Keratinocyte (primary cell): ENCODE results near the gene THSD7B. TPM values are rescaled to one million over a fixed set of nuclear protein-coding genes. Genes with fewer than 3 reads are reported as not detected.

Experiments
- DNase-seq: peaks from one replicate; pipeline ENCODE4 v3.0.0-alpha.2; 2011; ENCODE audit warnings: low read depth, missing footprints, low spot score
- FAIRE-seq: peaks from 2 replicates; lab custom pipeline; 2011; peaks lifted over from hg19 to GRCh38; lab: Jason Lieb, UNC
- H2AFZ ChIP-seq: 2 replicates; pipeline ENCODE4 v1.6.0; 2012; ENCODE audit warnings: low read length, control low read depth, inconsistent platforms; ENCODE audit not compliant: control insufficient read depth
- H3K27ac ChIP-seq: 2 replicates; pipeline ENCODE4 v1.5.1; 2011; ENCODE audit warnings: low read length; ENCODE audit not compliant: control insufficient read depth, insufficient read depth
- H3K27me3 ChIP-seq: 3 replicates; pipeline ENCODE4 v1.6.0; 2011; ENCODE audit warnings: low read length; ENCODE audit not compliant: control insufficient read depth, insufficient read depth; ENCODE audit errors: extremely low read depth
- H3K36me3 ChIP-seq, 2 experiments: 2 replicates in 1 of 2; 3 replicates in 1 of 2; pipeline ENCODE4 v1.5.1; 2011; ENCODE audit warnings: low read length in 2 of 2, mild to moderate bottlenecking in 1 of 2; ENCODE audit not compliant: control insufficient read depth in 2 of 2, insufficient read depth in 2 of 2; ENCODE audit errors: extremely low read depth in 1 of 2
- H3K4me1 ChIP-seq: 3 replicates; pipeline ENCODE4 v1.5.1; 2011; ENCODE audit warnings: low read length; ENCODE audit not compliant: control insufficient read depth, insufficient read depth; ENCODE audit errors: extremely low read depth
- H3K4me2 ChIP-seq: 3 replicates; pipeline ENCODE4 v1.6.0; 2011; ENCODE audit warnings: low read depth, low read length; ENCODE audit not compliant: control insufficient read depth, insufficient read depth; ENCODE audit errors: extremely low read depth
- H3K4me3 ChIP-seq, 3 experiments: fragments of 200-600 bp in 1 of 3; sonication (generic) in 1 of 3; 2 replicates in 2 of 3; 3 replicates in 1 of 3; pipeline ENCODE4 v1.5.1; 2011 to 2016; ENCODE audit warnings: low read length in 3 of 3, mild to moderate bottlenecking in 3 of 3, control low read depth in 2 of 3, inconsistent platforms in 1 of 3, low read depth in 1 of 3, mixed read lengths in 1 of 3, mixed run types in 1 of 3, moderate library complexity in 1 of 3; ENCODE audit not compliant: control insufficient read depth in 2 of 3, insufficient read depth in 2 of 3; ENCODE audit errors: extremely low read depth in 1 of 3
- H3K79me2 ChIP-seq: 2 replicates; pipeline ENCODE4 v1.6.0; 2012; ENCODE audit warnings: low read length; ENCODE audit not compliant: control insufficient read depth, insufficient read depth
- H3K9ac ChIP-seq: 3 replicates; pipeline ENCODE4 v1.6.0; 2011; ENCODE audit warnings: low read length; ENCODE audit not compliant: control insufficient read depth, insufficient read depth; ENCODE audit errors: extremely low read depth
- H3K9me1 ChIP-seq: 3 replicates; pipeline ENCODE4 v1.6.0; 2011; ENCODE audit warnings: low read length; ENCODE audit not compliant: control insufficient read depth, insufficient read depth; ENCODE audit errors: extremely low read depth
- H3K9me3 ChIP-seq: 2 replicates; pipeline ENCODE4 v1.5.1; 2012; ENCODE audit warnings: low read depth, low read length; ENCODE audit not compliant: control insufficient read depth
- H4K20me1 ChIP-seq: 3 replicates; pipeline ENCODE4 v1.6.0; 2011; ENCODE audit warnings: low read length; ENCODE audit not compliant: control insufficient read depth, insufficient read depth; ENCODE audit errors: extremely low read depth
- CTCF ChIP-seq, 3 experiments: IDR thresholded peaks in 1 of 3; conservative IDR thresholded peaks in 1 of 3; optimal IDR thresholded peaks in 1 of 3; 2 replicates in 2 of 3; 3 replicates in 1 of 3; pipeline versions ENCODE3 to v1.5.1; 2011; ENCODE audit warnings: low read length in 3 of 3, mild to moderate bottlenecking in 3 of 3, moderate library complexity in 2 of 3, control low read depth in 1 of 3, inconsistent platforms in 1 of 3; ENCODE audit not compliant: insufficient read depth in 2 of 3; ENCODE audit errors: extremely low read depth in 1 of 3
- EZH2 ChIP-seq: IDR thresholded peaks from one replicate; pipeline ENCODE4 v1.6.1; 2012; ENCODE audit warnings: inconsistent platforms, mild to moderate bottlenecking, low read length, moderate library complexity
- dilution Hi-C: fragments of 300-500 bp; cut with MboI; formaldehyde crosslinking; loops from one replicate; pipeline ENCODE4 v1.7.0; 2020; ENCODE audit warnings: low sequenced_read_pairs; ENCODE audit not compliant: extremely low pct_ligation_motif_present
- polyA plus RNA-seq, 5 experiments: library from polyadenylated mRNA; depleted of rRNA in 3 of 5; stranded (reverse) in 3 of 5; stranded (forward) in 1 of 5; unstranded in 1 of 5; fragments of >200 nt; gene quantifications; 1 replicate in 1 of 5; 2 replicates in 3 of 5; 3 replicates in 1 of 5; pipeline versions ENCODE4 v1.2.1 to v1.2.3, GENCODE V29; 2011 to 2012; ENCODE audit warnings: missing spikeins in 2 of 5, low read depth in 1 of 5, low replicate concordance in 1 of 5

THSD7B gene
- polyA plus RNA-seq, 1 donor (not counting 4 experiments of a cell fraction or from before 2014, with no cell fraction given) = 0.04 TPM

- no peaks in the 10 kb centered on the region for H3K9me3 ChIP-seq
- DNase-seq = no peak
- no peak overlapping the region for H3K9ac ChIP-seq
- no peak overlapping the region for H3K4me2 ChIP-seq
- no peak for FAIRE-seq
- H3K27ac ChIP-seq = no peak overlapping the region
- no peak overlapping the region for H2AFZ ChIP-seq
- H3K27me3 ChIP-seq = no peaks in the 10 kb centered on the region
- no peaks in the 10 kb centered on the region for H3K36me3 ChIP-seq
- H4K20me1 ChIP-seq = no peaks in the 10 kb centered on the region
- TF ChIP-seq EZH2 (no peak), CTCF (optimal IDR thresholded peaks at IDR 0.05 in 1 of 3, IDR thresholded peaks at IDR 0.05 in 1 of 3, conservative IDR thresholded peaks at IDR 0.05 in 1 of 3; ENCODE audit: extremely low read depth in 1 of 3, insufficient read depth in 2 of 3, low read length in 3 of 3) (no peak)
- H3K4me3 ChIP-seq = no peak overlapping the region
- no peaks in the 10 kb centered on the region for H3K4me1 ChIP-seq
- no peaks in the 10 kb centered on the region for H3K9me1 ChIP-seq
- no peaks in the 10 kb centered on the region for H3K79me2 ChIP-seq
- dilution Hi-C loops = no loop called here
These were observed 357.9 kb downstream of the THSD7B start for GRCh38 chr2:137123226-137123625.

GRCh38 chr2:137133225-137133624, 367.9 kb downstream of the THSD7B start:
- H2AFZ ChIP-seq = no peak overlapping the region
- DNase-seq (no peak), FAIRE-seq (no peak)
- no peaks in the 10 kb centered on the region for H4K20me1 ChIP-seq
- no peaks in the 10 kb centered on the region for H3K9me1 ChIP-seq
- no peaks in the 10 kb centered on the region for H3K27me3 ChIP-seq
- no peaks in the 10 kb centered on the region for H3K9me3 ChIP-seq
- no peaks in the 10 kb centered on the region for H3K79me2 ChIP-seq
- H3K36me3 ChIP-seq = no peaks in the 10 kb centered on the region
- no peak overlapping the region for H3K4me3 ChIP-seq
- no peak overlapping the region for H3K4me2 ChIP-seq
- no peak overlapping the region for H3K27ac ChIP-seq
- dilution Hi-C loops = no loop called here
- TF ChIP-seq CTCF (optimal IDR thresholded peaks at IDR 0.05 in 1 of 3, IDR thresholded peaks at IDR 0.05 in 1 of 3, conservative IDR thresholded peaks at IDR 0.05 in 1 of 3; ENCODE audit: extremely low read depth in 1 of 3, insufficient read depth in 2 of 3, low read length in 3 of 3) = no peak
- no peak for TF ChIP-seq EZH2
- no peak overlapping the region for H3K9ac ChIP-seq
- H3K4me1 ChIP-seq = no peaks in the 10 kb centered on the region
